ENCODE data around the gene DAPL1.
A peak's percentile ranks its signal among the peaks of the same experiment; 100 is the strongest.

DAPL1 gene

DNA sequence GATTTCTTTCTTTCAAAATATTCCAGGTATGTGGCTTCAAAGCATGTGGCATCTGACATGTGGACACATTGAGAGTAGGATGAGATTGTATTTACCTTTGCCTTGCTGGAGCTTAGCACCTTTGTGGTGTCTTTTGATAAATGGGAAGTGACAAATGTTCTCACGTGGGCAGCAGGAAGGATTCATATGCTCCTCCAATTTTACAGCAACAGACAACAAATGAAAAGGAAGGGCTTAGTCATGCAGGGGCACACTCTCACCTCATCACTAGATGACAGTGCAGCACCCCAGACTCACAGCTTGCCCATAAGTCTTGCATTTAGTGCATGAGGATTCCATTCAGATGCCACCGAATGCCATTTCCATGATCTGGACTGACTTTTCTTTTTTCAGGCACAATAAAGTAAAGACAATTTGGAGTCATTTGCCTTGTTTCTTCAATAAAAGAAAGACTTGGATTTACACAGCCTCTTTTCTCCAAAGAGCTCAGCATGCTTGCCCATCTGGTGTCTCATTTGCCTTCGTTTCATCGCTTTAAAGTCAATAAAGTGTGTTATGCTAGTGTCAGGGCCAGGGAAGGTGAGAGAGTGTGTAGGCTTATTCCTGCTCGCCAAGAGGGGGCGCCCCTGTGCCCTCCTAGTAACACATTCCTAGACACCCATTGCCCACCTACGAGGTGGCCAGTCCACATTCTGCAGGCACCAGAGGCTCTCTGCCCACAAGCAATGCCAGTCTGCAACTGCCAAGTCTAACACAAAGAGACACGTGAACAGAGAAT, 39.6 kb upstream of the DAPL1 start:
- Histone ChIP-seq H3K4me2 (ENCODE audit: low read length, poor library complexity, severe bottlenecking) (no peak overlapping the region), H3K4ac (ENCODE audit: low read depth in 1 of 2, low read length in 2 of 2) (no peak overlapping the region), H2AFZ (ENCODE audit: low read depth, low read length) (no peak overlapping the region), H4K8ac (ENCODE audit: low read length) (no peak overlapping the region), H3K27me3 (ENCODE audit: control insufficient read depth in 1 of 2, insufficient read depth in 1 of 2, low read length in 2 of 2) (peaks cover 8 to 14% of the 10 kb centered on the region in 2 experiments), H2BK12ac (ENCODE audit: low read length in 2 of 2) (no peak overlapping the region), H3K23ac (ENCODE audit: low read length in 2 of 2) (no peak overlapping the region), H3K27ac (ENCODE audit: low read length, poor library complexity, severe bottlenecking) (no peak overlapping the region), H4K91ac (ENCODE audit: low read length) (peak overlapping the region; percentile 73), H2BK5ac (ENCODE audit: low read depth, low read length, poor library complexity, severe bottlenecking) (no peak overlapping the region), H2BK120ac (ENCODE audit: low read depth, low read length) (no peak overlapping the region), H2BK15ac (ENCODE audit: low read depth, poor library complexity, severe bottlenecking) (no peak overlapping the region), H2AK5ac (ENCODE audit: low read length, severe bottlenecking) (no peak overlapping the region), H3K79me1 (replicated peaks; ENCODE audit: low read length, poor library complexity, severe bottlenecking) (no peaks in the 10 kb centered on the region), H3K36me3 (ENCODE audit: control insufficient read depth in 1 of 2, insufficient read depth in 2 of 2, low read depth in 1 of 2, low read length in 2 of 2) (no peaks in the 10 kb centered on the region), H3K18ac (ENCODE audit: low read depth in 1 of 2, low read length in 2 of 2) (no peak overlapping the region), H3K14ac (ENCODE audit: low read length in 2 of 2) (no peak overlapping the region), H3K9me3 (ENCODE audit: control insufficient read depth, low read length) (peaks cover 8% of the 10 kb centered on the region), H3K9ac (ENCODE audit: low read length) (no peak overlapping the region), H3K4me3 (ENCODE audit: insufficient read depth in 1 of 2, low read depth in 1 of 2, low read length in 2 of 2) (no peak overlapping the region), H3K4me1 (ENCODE audit: control insufficient read depth, insufficient read depth, low read depth, low read length) (no peaks in the 10 kb centered on the region)
- DNase-seq = no peak
- 65% methylated on average over 7 of the region's 8 CpGs for WGBS

DNA sequence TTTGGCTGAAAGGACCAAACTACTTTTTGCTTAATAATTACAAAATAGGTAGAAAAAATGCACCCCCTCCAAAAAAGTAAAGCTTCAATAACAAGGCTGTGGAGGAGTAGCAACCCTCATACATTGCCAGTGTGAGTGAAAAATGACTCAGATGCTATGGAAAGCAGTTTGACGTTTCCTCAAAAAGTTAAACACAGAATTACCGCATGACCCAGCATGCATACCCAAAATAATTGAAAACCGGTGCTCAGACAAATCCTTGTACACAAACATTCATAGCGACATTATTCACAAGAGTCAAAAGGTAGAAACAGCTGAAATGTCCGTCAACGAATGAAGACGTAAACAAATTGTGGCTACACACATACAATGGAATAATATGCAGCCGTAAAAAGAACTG, 38.8 kb upstream of the DAPL1 start:
- H4K8ac ChIP-seq (ENCODE audit: low read length) = no peak overlapping the region
- no peak overlapping the region for H3K27ac ChIP-seq (ENCODE audit: low read length, poor library complexity, severe bottlenecking)
- H3K4me3 ChIP-seq (ENCODE audit: insufficient read depth in 1 of 2, low read depth in 1 of 2, low read length in 2 of 2) = no peak overlapping the region
- H3K79me1 ChIP-seq (replicated peaks; ENCODE audit: low read length, poor library complexity, severe bottlenecking) = no peaks in the 10 kb centered on the region
- no peak overlapping the region for H3K9ac ChIP-seq (ENCODE audit: low read length)
- no peak overlapping the region for H3K4ac ChIP-seq (ENCODE audit: low read depth in 1 of 2, low read length in 2 of 2)
- no peak overlapping the region for H2BK15ac ChIP-seq (ENCODE audit: low read depth, poor library complexity, severe bottlenecking)
- H3K4me2 ChIP-seq (ENCODE audit: low read length, poor library complexity, severe bottlenecking) = no peak overlapping the region
- no peak overlapping the region for H3K23ac ChIP-seq (ENCODE audit: low read length in 2 of 2)
- no peak overlapping the region for H2AFZ ChIP-seq (ENCODE audit: low read depth, low read length)
- no peak for DNase-seq
- no peak overlapping the region for H3K18ac ChIP-seq (ENCODE audit: low read depth in 1 of 2, low read length in 2 of 2)
- no peaks in the 10 kb centered on the region for H3K4me1 ChIP-seq (ENCODE audit: control insufficient read depth, insufficient read depth, low read depth, low read length)
- no peak overlapping the region for H3K14ac ChIP-seq (ENCODE audit: low read length in 2 of 2)
- H2BK12ac ChIP-seq (ENCODE audit: low read length in 2 of 2) = no peak overlapping the region
- 94% methylated on average over 8 of the region's 8 CpGs for WGBS
- no peak overlapping the region for H2AK5ac ChIP-seq (ENCODE audit: low read length, severe bottlenecking)
- H2BK120ac ChIP-seq (ENCODE audit: low read depth, low read length) = no peak overlapping the region
- peaks cover 8% of the 10 kb centered on the region for H3K9me3 ChIP-seq (ENCODE audit: control insufficient read depth, low read length)
- H3K27me3 ChIP-seq (ENCODE audit: control insufficient read depth in 1 of 2, insufficient read depth in 1 of 2, low read length in 2 of 2) = peaks cover 0 to 7% of the 10 kb centered on the region in 2 experiments
- H3K36me3 ChIP-seq (ENCODE audit: control insufficient read depth in 1 of 2, insufficient read depth in 2 of 2, low read depth in 1 of 2, low read length in 2 of 2) = no peaks in the 10 kb centered on the region
- no peak overlapping the region for H4K91ac ChIP-seq (ENCODE audit: low read length)
- no peak overlapping the region for H2BK5ac ChIP-seq (ENCODE audit: low read depth, low read length, poor library complexity, severe bottlenecking)

DNA sequence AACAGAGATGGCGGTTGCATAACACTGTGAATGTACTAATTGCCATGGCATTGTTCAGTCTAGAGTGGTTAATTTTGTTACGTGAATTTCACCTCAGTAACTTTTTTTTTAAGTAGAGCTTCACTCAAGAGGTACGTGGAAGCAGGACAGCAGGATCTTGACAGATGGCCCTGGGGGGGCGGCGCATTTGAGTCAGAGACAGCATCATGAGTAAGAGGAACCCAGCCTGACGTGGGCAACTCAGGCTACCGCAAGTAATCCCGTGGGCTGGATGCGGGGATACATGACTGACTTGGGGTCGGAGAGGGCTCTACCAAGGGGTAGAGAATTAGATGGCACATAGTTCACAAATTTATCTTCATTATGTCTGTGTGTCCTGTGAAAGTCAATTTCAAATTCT, 38.1 kb upstream of the DAPL1 start:
- no peak overlapping the region for H3K18ac ChIP-seq (ENCODE audit: low read depth in 1 of 2, low read length in 2 of 2)
- H3K4me3 ChIP-seq (ENCODE audit: insufficient read depth in 1 of 2, low read depth in 1 of 2, low read length in 2 of 2) = no peak overlapping the region
- no peak overlapping the region for H3K4me2 ChIP-seq (ENCODE audit: low read length, poor library complexity, severe bottlenecking)
- no peak overlapping the region for H2BK15ac ChIP-seq (ENCODE audit: low read depth, poor library complexity, severe bottlenecking)
- H3K23ac ChIP-seq (ENCODE audit: low read length in 2 of 2) = no peak overlapping the region
- no peak overlapping the region for H2AK5ac ChIP-seq (ENCODE audit: low read length, severe bottlenecking)
- no peaks in the 10 kb centered on the region for H3K4me1 ChIP-seq (ENCODE audit: control insufficient read depth, insufficient read depth, low read depth, low read length)
- peaks cover 0 to 6% of the 10 kb centered on the region in 2 experiments for H3K27me3 ChIP-seq (ENCODE audit: control insufficient read depth in 1 of 2, insufficient read depth in 1 of 2, low read length in 2 of 2)
- no peak overlapping the region for H2BK5ac ChIP-seq (ENCODE audit: low read depth, low read length, poor library complexity, severe bottlenecking)
- H3K9me3 ChIP-seq (ENCODE audit: control insufficient read depth, low read length) = peaks cover 8% of the 10 kb centered on the region
- DNase-seq = no peak
- H3K9ac ChIP-seq (ENCODE audit: low read length) = no peak overlapping the region
- H3K36me3 ChIP-seq (ENCODE audit: control insufficient read depth in 1 of 2, insufficient read depth in 2 of 2, low read depth in 1 of 2, low read length in 2 of 2) = no peaks in the 10 kb centered on the region
- no peak overlapping the region for H2BK12ac ChIP-seq (ENCODE audit: low read length in 2 of 2)
- H3K4ac ChIP-seq (ENCODE audit: low read depth in 1 of 2, low read length in 2 of 2) = no peak overlapping the region
- no peak overlapping the region for H2BK120ac ChIP-seq (ENCODE audit: low read depth, low read length)
- H3K79me1 ChIP-seq (replicated peaks; ENCODE audit: low read length, poor library complexity, severe bottlenecking) = no peaks in the 10 kb centered on the region
- H3K14ac ChIP-seq (ENCODE audit: low read length in 2 of 2) = no peak overlapping the region
- no peak overlapping the region for H2AFZ ChIP-seq (ENCODE audit: low read depth, low read length)
- H4K91ac ChIP-seq (ENCODE audit: low read length) = no peak overlapping the region
- no peak overlapping the region for H3K27ac ChIP-seq (ENCODE audit: low read length, poor library complexity, severe bottlenecking)
- WGBS = 92% methylated on average over 10 of the region's 10 CpGs
- no peak overlapping the region for H4K8ac ChIP-seq (ENCODE audit: low read length)

DNA sequence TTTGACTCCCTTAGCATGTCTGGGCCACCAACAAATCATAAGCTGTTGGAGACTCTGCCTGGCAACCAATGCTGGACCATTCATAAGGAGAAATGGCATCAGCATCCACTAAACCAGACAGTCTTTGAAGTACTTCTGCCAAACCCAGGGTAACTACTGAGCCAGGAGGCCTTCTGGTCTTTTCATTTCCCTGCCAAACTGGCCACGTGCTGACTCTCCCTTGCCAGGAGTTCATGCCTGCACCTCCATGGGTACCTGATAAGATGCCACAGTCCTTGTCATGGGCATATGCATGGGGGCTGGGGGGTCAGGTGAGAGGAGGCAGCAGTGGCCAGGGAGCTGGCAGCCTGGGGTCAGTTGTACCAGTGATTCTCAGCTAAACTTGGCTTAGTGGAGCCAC, 34.2 kb upstream of the DAPL1 start:
- Histone ChIP-seq H2AFZ (ENCODE audit: low read depth, low read length) (no peak overlapping the region), H3K9ac (ENCODE audit: low read length) (no peak overlapping the region), H3K4me1 (ENCODE audit: control insufficient read depth, insufficient read depth, low read depth, low read length) (no peaks in the 10 kb centered on the region), H3K36me3 (ENCODE audit: control insufficient read depth in 1 of 2, insufficient read depth in 2 of 2, low read depth in 1 of 2, low read length in 2 of 2) (no peaks in the 10 kb centered on the region), H3K23ac (ENCODE audit: low read length in 2 of 2) (no peak overlapping the region), H3K4me2 (ENCODE audit: low read length, poor library complexity, severe bottlenecking) (no peak overlapping the region), H2AK5ac (ENCODE audit: low read length, severe bottlenecking) (no peak overlapping the region), H4K91ac (ENCODE audit: low read length) (no peak overlapping the region), H3K4me3 (ENCODE audit: insufficient read depth in 1 of 2, low read depth in 1 of 2, low read length in 2 of 2) (no peak overlapping the region), H2BK12ac (ENCODE audit: low read length in 2 of 2) (no peak overlapping the region), H3K79me1 (replicated peaks; ENCODE audit: low read length, poor library complexity, severe bottlenecking) (no peaks in the 10 kb centered on the region), H2BK120ac (ENCODE audit: low read depth, low read length) (no peak overlapping the region), H4K8ac (ENCODE audit: low read length) (no peak overlapping the region), H3K27ac (ENCODE audit: low read length, poor library complexity, severe bottlenecking) (no peak overlapping the region), H3K27me3 (ENCODE audit: control insufficient read depth in 1 of 2, insufficient read depth in 1 of 2, low read length in 2 of 2) (no peaks in the 10 kb centered on the region), H3K18ac (ENCODE audit: low read depth in 1 of 2, low read length in 2 of 2) (no peak overlapping the region), H2BK5ac (ENCODE audit: low read depth, low read length, poor library complexity, severe bottlenecking) (no peak overlapping the region), H2BK15ac (ENCODE audit: low read depth, poor library complexity, severe bottlenecking) (no peak overlapping the region), H3K4ac (ENCODE audit: low read depth in 1 of 2, low read length in 2 of 2) (no peak overlapping the region), H3K14ac (ENCODE audit: low read length in 2 of 2) (no peak overlapping the region), H3K9me3 (ENCODE audit: control insufficient read depth, low read length) (peaks cover 8% of the 10 kb centered on the region)
- DNase-seq = no peak
- 88% methylated on average over 1 of the region's 1 CpG for WGBS
